Germinal center (tissue), 1 donor: ENCODE measurements around the gene INSR.
A peak's percentile ranks its signal among the peaks of the same experiment; 100 is the strongest.
"Not testable (repeated sequence)": the region's sequence is repeated elsewhere in the genome, so short reads cannot be mapped to it uniquely, and the experiment has no call there.

Experiments used
- DNase-seq: peaks from one replicate; pipeline ENCODE4 v3.0.0; 2012; ENCODE audit warnings: mixed read lengths, low spot score

INSR gene

GRCh38 chr19:7293762-7294557, at the start of gene INSR:
Gene INSR (minus strand): TSS chr19:7294414. CDS start chr19:7293891, 523 bp downstream.
- DNase-seq, result peak; percentile 78

GRCh38 chr19:7342143-7342542, 47.9 kb upstream of the INSR start:
- no peak for DNase-seq

- peak; percentile 31 for DNase-seq
Observed at GRCh38 chr19:7340959-7341837, 47.0 kb upstream of the INSR start.

- DNase-seq, result peak; percentile 84
Observed at GRCh38 chr19:7337380-7338194, 43.4 kb upstream of the INSR start.

- DNase-seq, result no peak
Observed at GRCh38 chr19:7336321-7336973, 42.2 kb upstream of the INSR start.

GRCh38 chr19:7333198-7334118, 39.2 kb upstream of the INSR start:
- no peak for DNase-seq

- no peak for DNase-seq
Observed at GRCh38 chr19:7331446-7331845, 37.2 kb upstream of the INSR start.

GRCh38 chr19:7328647-7329046, 34.4 kb upstream of the INSR start:
- DNase-seq, result peak; percentile 26

- no peak for DNase-seq
Observed at GRCh38 chr19:7327802-7328201, 33.6 kb upstream of the INSR start.

- peak; percentile 38 for DNase-seq
Observed at GRCh38 chr19:7326105-7326877, 32.1 kb upstream of the INSR start.

GRCh38 chr19:7318176-7318575, 24.0 kb upstream of the INSR start:
- no peak for DNase-seq

GRCh38 chr19:7312816-7313215, 18.6 kb upstream of the INSR start:
- DNase-seq, result no peak

- DNase-seq, result no peak
Observed at GRCh38 chr19:7311911-7312310, 17.7 kb upstream of the INSR start.

- not testable (repeated sequence) for DNase-seq
Observed at GRCh38 chr19:7308327-7308726, 14.1 kb upstream of the INSR start.

- no peak for DNase-seq
Observed at GRCh38 chr19:7307590-7308218, 13.5 kb upstream of the INSR start.

- no peak for DNase-seq
Observed at GRCh38 chr19:7304200-7304599, 10.0 kb upstream of the INSR start.

- DNase-seq, result no peak
Observed at GRCh38 chr19:7303470-7303869, 9.3 kb upstream of the INSR start.

- DNase-seq, result no peak
Observed at GRCh38 chr19:7301525-7301924, 7.3 kb upstream of the INSR start.

GRCh38 chr19:7297742-7298141, 3.5 kb upstream of the INSR start:
- DNase-seq, result no peak
